Ovary (tissue), 3 donors: Measurements from ENCODE around the gene RPGRIP1L.

ENCODE experiments used
- POLR2A ChIP-seq: fragments of 450-650 bp; IDR thresholded peaks from one replicate; pipeline ENCODE4 v1.6.1; 2017; ENCODE audit warnings: antibody characterized with exemption, mild to moderate bottlenecking, moderate library complexity
- TF ChIP-seq, protein P1 (sequence below), 3 donors: fragments of 450-650 bp in 2 of 3; fragments of 200-600 bp in 1 of 3; IDR thresholded peaks; one replicate each; pipeline versions ENCODE4 v1.5.1 to v1.8.0; 2016 to 2022; ENCODE audit warnings: antibody characterized with exemption in 3 of 3, mild to moderate bottlenecking in 1 of 3
- donor health status: DM: no; HTN: no; CAD: no.

DNA sequence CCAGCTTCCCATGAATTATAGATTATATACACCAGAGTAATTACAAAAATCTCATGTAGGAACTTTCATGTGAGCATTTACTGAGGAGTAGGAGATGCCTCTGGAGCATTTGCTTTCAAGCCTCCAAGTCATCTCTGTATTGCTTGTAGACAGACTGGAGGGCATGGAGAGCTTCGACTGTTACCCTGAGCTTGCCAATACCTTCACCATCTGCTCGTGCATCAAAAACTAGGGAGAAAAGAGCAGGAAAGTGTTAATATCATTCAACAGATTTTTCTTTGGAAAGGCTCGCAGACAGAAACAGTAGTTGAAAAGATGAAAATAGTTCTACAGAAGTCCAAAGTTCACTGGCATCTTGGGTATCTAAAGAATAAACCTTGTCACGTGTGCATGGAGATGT, 101.7 kb downstream of the RPGRIP1L start:
- no peak for TF ChIP-seq POLR2A
- TF ChIP-seq, protein P1, sequence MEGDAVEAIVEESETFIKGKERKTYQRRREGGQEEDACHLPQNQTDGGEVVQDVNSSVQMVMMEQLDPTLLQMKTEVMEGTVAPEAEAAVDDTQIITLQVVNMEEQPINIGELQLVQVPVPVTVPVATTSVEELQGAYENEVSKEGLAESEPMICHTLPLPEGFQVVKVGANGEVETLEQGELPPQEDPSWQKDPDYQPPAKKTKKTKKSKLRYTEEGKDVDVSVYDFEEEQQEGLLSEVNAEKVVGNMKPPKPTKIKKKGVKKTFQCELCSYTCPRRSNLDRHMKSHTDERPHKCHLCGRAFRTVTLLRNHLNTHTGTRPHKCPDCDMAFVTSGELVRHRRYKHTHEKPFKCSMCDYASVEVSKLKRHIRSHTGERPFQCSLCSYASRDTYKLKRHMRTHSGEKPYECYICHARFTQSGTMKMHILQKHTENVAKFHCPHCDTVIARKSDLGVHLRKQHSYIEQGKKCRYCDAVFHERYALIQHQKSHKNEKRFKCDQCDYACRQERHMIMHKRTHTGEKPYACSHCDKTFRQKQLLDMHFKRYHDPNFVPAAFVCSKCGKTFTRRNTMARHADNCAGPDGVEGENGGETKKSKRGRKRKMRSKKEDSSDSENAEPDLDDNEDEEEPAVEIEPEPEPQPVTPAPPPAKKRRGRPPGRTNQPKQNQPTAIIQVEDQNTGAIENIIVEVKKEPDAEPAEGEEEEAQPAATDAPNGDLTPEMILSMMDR (IDR thresholded peaks at IDR 0.05) = no peak
